NCI-H2107 treated with DMSO at 0.1 percent for 48 hours (cell line): ENCODE measurements around the gene NCSTN.
A peak's percentile ranks its signal among the peaks of the same experiment; 100 is the strongest.
"Not testable (repeated sequence)": the region's sequence is repeated elsewhere in the genome, so short reads cannot be mapped to it uniquely, and the experiment has no call there.

Experiments used
- DNase-seq: peaks from one replicate; lab custom pipeline; 2025; ENCODE audit not compliant: unreplicated experiment; lab: John Stamatoyannopoulos, UW

Gene NCSTN

DNA sequence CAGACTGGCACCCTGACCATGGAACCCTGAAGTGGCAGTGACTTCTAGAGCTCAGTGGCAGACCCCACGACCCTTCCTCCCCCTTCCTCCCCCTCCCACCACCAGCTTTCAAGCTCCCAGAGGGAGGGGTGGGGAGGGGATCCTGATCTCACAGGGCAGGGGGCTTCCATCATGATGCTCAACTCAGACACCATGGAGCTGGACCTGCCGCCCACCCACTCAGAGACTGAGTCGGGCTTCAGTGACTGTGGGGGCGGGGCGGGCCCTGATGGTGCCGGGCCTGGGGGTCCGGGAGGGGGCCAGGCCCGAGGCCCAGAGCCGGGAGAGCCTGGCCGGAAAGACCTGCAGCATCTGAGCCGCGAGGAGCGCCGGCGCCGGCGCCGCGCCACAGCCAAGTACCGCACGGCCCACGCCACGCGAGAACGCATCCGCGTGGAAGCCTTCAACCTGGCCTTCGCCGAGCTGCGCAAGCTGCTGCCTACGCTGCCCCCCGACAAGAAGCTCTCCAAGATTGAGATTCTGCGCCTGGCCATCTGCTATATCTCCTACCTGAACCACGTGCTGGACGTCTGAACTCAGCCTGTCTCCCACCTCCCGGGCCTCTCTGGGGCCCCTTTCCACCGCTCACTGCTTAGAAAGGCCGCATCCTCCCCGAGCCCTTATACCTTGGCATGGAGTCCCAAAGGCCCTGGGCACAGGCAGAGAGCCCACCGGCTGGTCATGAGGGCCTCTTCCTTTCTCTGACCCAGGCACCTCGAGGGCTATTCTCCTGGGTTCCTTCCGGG, 27.6 kb downstream of the NCSTN start:
- no peak for DNase-seq

GRCh38 chr1:160371346-160371631, 28.1 kb downstream of the NCSTN start:
- no peak for DNase-seq

DNA sequence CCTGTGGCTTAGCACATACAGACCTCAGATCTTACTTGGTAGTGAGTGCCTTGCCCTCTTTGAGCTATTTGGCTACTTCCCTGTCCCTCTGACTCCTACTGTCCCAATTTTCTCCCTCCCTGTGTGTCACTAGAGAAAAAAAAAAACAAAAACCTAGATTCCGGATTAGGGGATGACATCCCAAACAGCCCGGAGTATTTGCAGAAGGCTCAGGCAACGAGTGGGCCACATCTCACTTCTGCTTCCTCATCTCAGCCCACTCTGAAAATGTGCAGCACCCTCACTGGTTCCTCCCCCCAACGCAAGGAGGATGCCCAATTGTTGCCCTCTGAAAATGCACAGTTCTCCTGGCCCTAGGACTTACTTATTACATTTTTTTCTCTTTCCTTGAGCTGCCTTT, 28.6 kb downstream of the NCSTN start:
- DNase-seq, result no peak

DNA sequence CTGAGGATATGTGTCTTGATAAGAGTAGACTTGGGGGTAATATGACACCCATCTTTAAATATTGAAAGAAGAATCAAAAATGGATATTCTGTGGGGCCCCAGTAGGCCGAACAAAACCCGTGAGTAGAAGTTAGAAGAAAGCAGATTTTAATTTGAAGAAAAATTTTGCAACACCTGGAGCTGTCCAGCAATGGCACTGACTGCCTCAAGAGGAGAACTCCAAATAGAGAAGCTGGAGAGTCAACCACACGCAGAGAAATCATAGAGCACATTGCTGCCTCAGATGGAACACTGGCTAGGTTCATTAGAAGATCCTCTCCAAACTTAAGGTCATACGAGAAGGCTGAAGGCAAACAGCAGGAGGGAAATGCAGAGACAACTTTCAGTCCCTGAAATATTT, 30.5 kb downstream of the NCSTN start:
- no peak for DNase-seq

GRCh38 chr1:160374306-160375110, 31.3 kb downstream of the NCSTN start:
- peak; percentile 45 for DNase-seq

GRCh38 chr1:160375788-160376524, 32.8 kb downstream of the NCSTN start:
- no peak for DNase-seq

- DNase-seq, result peak; percentile 82
These were observed 33.4 kb downstream of the NCSTN start for GRCh38 chr1:160376525-160377131.

DNA sequence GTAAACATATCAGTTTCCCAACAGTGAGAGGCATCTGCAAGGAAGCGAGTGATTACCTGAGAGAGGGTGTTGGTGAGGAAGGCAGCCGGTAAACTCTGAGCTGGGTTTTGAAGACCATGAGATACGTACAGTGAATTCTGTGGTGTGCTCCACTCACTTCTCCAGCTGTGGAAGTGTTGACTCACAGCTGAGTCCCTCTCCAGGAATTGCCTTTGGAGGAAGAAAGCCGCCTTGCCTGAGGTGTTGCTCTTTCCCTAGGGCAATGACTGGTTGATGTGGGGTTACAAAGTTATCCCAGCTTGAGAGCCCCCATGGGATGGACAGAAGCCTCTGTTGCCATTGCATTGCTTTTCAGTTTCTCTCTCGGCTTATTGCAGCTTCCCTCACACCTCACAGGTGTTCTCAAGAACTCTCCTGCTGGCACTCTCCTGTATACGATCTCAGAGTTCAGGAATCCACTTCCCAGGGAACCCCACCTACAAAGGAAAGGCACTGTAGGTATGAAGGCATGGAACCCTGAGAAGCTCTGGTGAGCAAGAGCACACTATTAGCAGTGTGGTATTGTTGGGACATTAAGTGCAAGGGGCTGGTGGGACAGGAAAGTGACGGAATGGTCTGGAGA, 34.5 kb downstream of the NCSTN start:
- no peak for DNase-seq

DNA sequence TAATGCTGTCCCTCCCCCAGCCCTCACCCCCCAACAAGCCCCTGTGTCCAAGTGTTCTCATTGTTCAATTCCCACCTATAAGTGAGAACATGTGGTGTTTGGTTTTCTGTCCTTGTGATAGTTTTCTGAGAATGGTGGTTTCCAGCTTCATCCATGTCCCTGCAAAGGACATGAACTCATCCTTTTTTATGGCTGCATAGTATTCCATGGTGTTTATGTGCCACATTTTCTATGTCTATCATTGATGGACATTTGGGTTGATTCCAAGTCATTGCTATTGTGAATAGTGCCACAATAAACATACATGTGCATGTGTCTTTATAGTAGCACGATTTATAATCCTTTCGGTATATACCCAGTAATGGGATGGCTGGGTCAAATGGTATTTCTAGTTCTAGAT, 41.6 kb downstream of the NCSTN start:
- not testable (repeated sequence) for DNase-seq

GRCh38 chr1:160388406-160388805, 45.2 kb downstream of the NCSTN start:
- not testable (repeated sequence) for DNase-seq

GRCh38 chr1:160394673-160395072, 51.5 kb downstream of the NCSTN start:
- DNase-seq, result no peak

GRCh38 chr1:160397651-160398050, 54.5 kb downstream of the NCSTN start:
- DNase-seq, result no peak

DNA sequence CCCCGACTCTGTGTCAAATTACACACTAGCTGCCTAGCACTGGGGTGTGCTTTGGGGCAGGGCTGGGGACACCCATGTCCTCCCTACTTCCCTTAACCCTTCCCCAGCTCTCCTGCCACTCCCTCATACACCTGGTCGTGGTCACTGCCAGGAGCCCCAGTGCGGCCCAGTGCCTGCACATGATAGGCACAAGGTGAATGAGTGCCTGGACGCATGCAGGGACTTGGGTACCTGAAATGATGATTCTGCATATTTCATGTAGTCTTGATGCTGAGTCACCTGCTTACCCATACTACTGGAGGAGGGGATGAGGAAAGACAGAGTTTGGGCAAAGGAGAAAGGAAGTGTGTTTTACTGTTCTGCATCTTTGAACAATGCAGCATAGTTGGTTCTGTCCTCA, 55.6 kb downstream of the NCSTN start:
- DNase-seq, result no peak

GRCh38 chr1:160399544-160400222, 56.5 kb downstream of the NCSTN start:
- no peak for DNase-seq

GRCh38 chr1:160400223-160400645, 57.1 kb downstream of the NCSTN start, which contains the start of gene VANGL2:
TSS of gene VANGL2 (plus strand) at chr1:160400564. CDS start at chr1:160415838, 15,274 bp downstream.
- no peak for DNase-seq

- DNase-seq, result no peak
These were observed 57.7 kb downstream of the NCSTN start for GRCh38 chr1:160400646-160401486.

GRCh38 chr1:160401487-160401805, 58.3 kb downstream of the NCSTN start:
- no peak for DNase-seq

GRCh38 chr1:160402001-160402795, 59.0 kb downstream of the NCSTN start:
- no peak for DNase-seq

DNA sequence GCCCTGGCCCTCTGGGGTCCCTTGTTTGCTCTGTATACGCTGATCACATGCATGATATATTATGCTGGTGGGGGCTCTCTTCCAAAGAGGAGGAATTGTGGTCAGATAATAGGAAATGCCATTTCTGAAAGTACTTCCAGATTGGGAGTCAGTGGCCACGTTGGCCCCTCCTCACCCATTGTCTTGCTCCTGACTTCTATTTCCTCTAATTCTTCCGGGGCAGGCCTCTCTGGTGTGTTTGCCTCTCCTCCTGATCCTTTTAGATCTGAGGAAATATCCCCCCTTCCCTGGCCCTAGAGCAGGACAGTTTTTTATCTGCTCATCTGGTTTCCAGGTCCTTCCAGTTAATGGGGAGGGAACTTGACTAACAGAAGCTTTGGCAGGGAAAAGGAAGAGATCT, 60.1 kb downstream of the NCSTN start:
- no peak for DNase-seq
